ENCODE measurements around the gene RBM27. TPM values are rescaled to one million over a fixed set of nuclear protein-coding genes. Genes with fewer than 3 reads are reported as not detected.

Gene RBM27
- total and polyA plus RNA-seq, 2 of the 4 experiments (the other 2 are of a cell fraction), result 7.7 to 19.2 TPM

DNA sequence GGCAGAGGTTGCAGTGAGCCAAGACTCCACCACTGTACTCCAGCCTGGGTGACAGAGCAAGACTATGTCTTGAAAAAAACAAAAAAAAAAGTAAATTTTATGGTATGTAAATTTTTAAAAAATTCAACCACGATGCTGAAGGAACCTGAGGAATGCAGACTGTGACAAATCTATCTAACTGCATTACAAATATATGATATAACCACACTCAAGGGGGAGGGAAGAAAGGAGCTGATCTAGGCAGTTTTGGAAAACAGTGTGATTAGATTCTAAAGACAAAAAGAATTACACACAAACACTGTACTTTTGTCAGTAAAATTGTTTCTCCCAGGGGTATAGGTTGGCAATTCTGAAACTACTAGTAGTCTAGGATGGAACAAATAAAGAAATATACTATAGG, 37.9 kb upstream of the RBM27 start:
- H2BK5ac ChIP-seq (ENCODE audit: low read depth, low read length, poor library complexity, severe bottlenecking), result no peak overlapping the region
- H3K4me1 ChIP-seq (ENCODE audit: control insufficient read depth, insufficient read depth, low read length), result no peaks in the 10 kb centered on the region; the same call in 1 of the 2 replicates
- dilution Hi-C loops (cut with HindIII; ENCODE audit: low sequenced_read_pairs, unreplicated experiment) (no loop called here), intact Hi-C loops (cut with micrococcal nuclease) (loop anchor here (2.0 kb wide), 1 partner anchor 21 kb away; no protein-coding TSS in a partner anchor), in situ Hi-C loops (cut with MboI; ENCODE audit: low sequenced_read_pairs) (loop anchor here (10.0 kb wide), 1 partner anchor 51 kb away; no protein-coding TSS in a partner anchor)
- no peaks in the 10 kb centered on the region for H4K20me1 ChIP-seq (ENCODE audit: insufficient read depth, low read length)
- no peak overlapping the region for H4K8ac ChIP-seq (ENCODE audit: low read depth in 2 of 2, low read length in 2 of 2)
- H3K56ac ChIP-seq (ENCODE audit: extremely low read depth, insufficient read depth, low read length), result no peak overlapping the region
- no peak overlapping the region for H3K23ac ChIP-seq (ENCODE audit: low read depth, low read length)
- no peak overlapping the region for H3K27ac ChIP-seq (ENCODE audit: insufficient read depth, low read length)
- H3K9ac ChIP-seq (ENCODE audit: low read depth, low read length), result no peak overlapping the region
- H2AFZ ChIP-seq (replicated peaks; ENCODE audit: low read length, poor library complexity), result no peak overlapping the region
- H3K14ac ChIP-seq (replicated peaks; ENCODE audit: low read depth, low read length), result no peak overlapping the region
- ChIA-PET CTCF (interaction anchor here (0.7 to 1.0 kb wide), 2 partner anchors 29 to 411 kb away, joined by 3 to 5 read pairs; no protein-coding TSS in a partner anchor), POLR2A (ENCODE audit: unreplicated experiment) (interaction anchor here (0.7 kb wide), 1 partner anchor 9 kb away, joined by 4 read pairs; no protein-coding TSS in a partner anchor)
- no peak overlapping the region for H2AK5ac ChIP-seq (ENCODE audit: low read depth, low read length)
- H4K5ac ChIP-seq (ENCODE audit: low read depth, low read length), result no peak overlapping the region
- H3K4me2 ChIP-seq (ENCODE audit: low read depth, low read length), result no peak overlapping the region
- H3K4ac ChIP-seq (ENCODE audit: low read depth, low read length), result no peak overlapping the region
- no peaks in the 10 kb centered on the region for H3K27me3 ChIP-seq (ENCODE audit: control insufficient read depth, insufficient read depth, low read length)
- H3K9me1 ChIP-seq (ENCODE audit: insufficient read depth, low read length), result no peaks in the 10 kb centered on the region
- H3K4me3 ChIP-seq (ENCODE audit: insufficient read depth, low read depth, low read length), result no peak overlapping the region
- no TSS peak for BruUV-seq (replicated peaks)
- H4K91ac ChIP-seq (ENCODE audit: insufficient read depth, low read depth, low read length), result no peak overlapping the region
- H3K9me3 ChIP-seq (ENCODE audit: control insufficient read depth, insufficient read depth, low read length), result no peaks in the 10 kb centered on the region
- no peak overlapping the region for H2AK9ac ChIP-seq (replicated peaks; ENCODE audit: low read depth, low read length, poor library complexity)
- H2BK20ac ChIP-seq (ENCODE audit: low read depth, low read length), result no peak overlapping the region
- peak; percentile 62 for TF ChIP-seq MAFK (IDR thresholded peaks at IDR 0.05; ENCODE audit: low read depth, low read length)
- TF ChIP-seq MXI1 (IDR thresholded peaks at IDR 0.05; ENCODE audit: borderline replicate concordance, low read depth, low read length), result no peak
- no CpG with 5 or more reads among the region's 1 CpG for WGBS, 2 experiments (ENCODE audit: extremely low coverage in 2 of 2, insufficient read length in 1 of 2)
- ATAC-seq (ENCODE audit: low read depth), result peak; percentile 63
- H3K36me3 ChIP-seq (ENCODE audit: control insufficient read depth, insufficient read depth, low read length), result peaks cover 40% of the 10 kb centered on the region
- peaks cover 0 to 5% of the 10 kb centered on the region in 2 experiments; a peak in 1 of 4 replicates for H3K79me1 ChIP-seq (ENCODE audit: low read depth in 1 of 2, low read length in 2 of 2)
- H2BK120ac ChIP-seq (ENCODE audit: low read depth, low read length), result no peak overlapping the region
- DNase-seq, result peak; percentile 2
- no peak overlapping the region for H3K18ac ChIP-seq (ENCODE audit: low read depth, low read length)
- H2BK15ac ChIP-seq (ENCODE audit: low read depth, low read length), result no peak overlapping the region

Measured in IMR-90 (cell line).